Measurements from ENCODE around the gene DXO.
"Not testable (repeated sequence)": the region's sequence is repeated elsewhere in the genome, so short reads cannot be mapped to it uniquely, and the experiment has no call there.

The DXO gene

GRCh38 chr6:31971993-31972708, at the start of gene DXO:
Gene DXO (minus strand): TSS chr6:31972138. CDS start chr6:31971675, 463 bp downstream.
- Mint-ChIP-seq H3K4me3 (peak within 1 kb of the TSS; percentile 87), H3K27me3 (peaks cover 4% of the 10 kb centered on the region), H3K4me1 (peaks cover 46% of the 10 kb centered on the region), H3K9me3 (no peaks in the 10 kb centered on the region), H3K36me3 (ENCODE audit: low read depth) (peaks cover 31% of the 10 kb centered on the region), H3K27ac (peak within 1 kb of the TSS; percentile 99)
- DNase-seq, result peak; percentile 96
- ATAC-seq, result peak; percentile 97

GRCh38 chr6:32014547-32014946, 42.6 kb upstream of the DXO start, which contains the start of gene C4B:
Gene C4B (plus strand): TSS chr6:32014795. CDS start chr6:32014846, 51 bp downstream.
- not testable (repeated sequence) for H3K4me3 Mint-ChIP-seq; ATAC-seq; H3K36me3 Mint-ChIP-seq (ENCODE audit: low read depth); DNase-seq; H3K27me3 Mint-ChIP-seq; H3K9me3 Mint-ChIP-seq; H3K27ac Mint-ChIP-seq; H3K4me1 Mint-ChIP-seq

- H3K4me1 Mint-ChIP-seq; H3K36me3 Mint-ChIP-seq (ENCODE audit: low read depth); H3K27me3 Mint-ChIP-seq; DNase-seq; H3K4me3 Mint-ChIP-seq; H3K27ac Mint-ChIP-seq; H3K9me3 Mint-ChIP-seq; ATAC-seq: not testable (repeated sequence)
Measured at GRCh38 chr6:32013738-32014137, 41.8 kb upstream of the DXO start.

GRCh38 chr6:32012941-32013617, 41.1 kb upstream of the DXO start:
- H3K4me1 Mint-ChIP-seq; H3K36me3 Mint-ChIP-seq (ENCODE audit: low read depth); H3K9me3 Mint-ChIP-seq; DNase-seq; ATAC-seq; H3K27ac Mint-ChIP-seq; H3K27me3 Mint-ChIP-seq; H3K4me3 Mint-ChIP-seq: not testable (repeated sequence)

- H3K27me3 Mint-ChIP-seq; H3K36me3 Mint-ChIP-seq (ENCODE audit: low read depth); H3K4me3 Mint-ChIP-seq; H3K27ac Mint-ChIP-seq; DNase-seq; H3K4me1 Mint-ChIP-seq; H3K9me3 Mint-ChIP-seq; ATAC-seq: not testable (repeated sequence)
Measured at GRCh38 chr6:32010856-32011530, 39.1 kb upstream of the DXO start.

GRCh38 chr6:32009537-32009936, 37.6 kb upstream of the DXO start:
- not testable (repeated sequence) for H3K36me3 Mint-ChIP-seq (ENCODE audit: low read depth); H3K9me3 Mint-ChIP-seq; H3K27ac Mint-ChIP-seq; H3K4me1 Mint-ChIP-seq; DNase-seq; H3K4me3 Mint-ChIP-seq; H3K27me3 Mint-ChIP-seq; ATAC-seq

GRCh38 chr6:32008616-32009015, 36.7 kb upstream of the DXO start:
- not testable (repeated sequence) for H3K9me3 Mint-ChIP-seq; DNase-seq; H3K4me1 Mint-ChIP-seq; H3K36me3 Mint-ChIP-seq (ENCODE audit: low read depth); H3K27me3 Mint-ChIP-seq; ATAC-seq; H3K27ac Mint-ChIP-seq; H3K4me3 Mint-ChIP-seq

- not testable (repeated sequence) for H3K4me1 Mint-ChIP-seq, ATAC-seq
Measured at GRCh38 chr6:32008037-32008436, 36.1 kb upstream of the DXO start.

GRCh38 chr6:32007086-32007485, 35.1 kb upstream of the DXO start:
- not testable (repeated sequence) for H3K27ac Mint-ChIP-seq; H3K4me1 Mint-ChIP-seq; DNase-seq; ATAC-seq; H3K36me3 Mint-ChIP-seq (ENCODE audit: low read depth); H3K9me3 Mint-ChIP-seq; H3K27me3 Mint-ChIP-seq; H3K4me3 Mint-ChIP-seq

More at GRCh38 chr6:32008037-32008436, 36.1 kb upstream of the DXO start:
- not testable (repeated sequence) for H3K27ac Mint-ChIP-seq; H3K9me3 Mint-ChIP-seq; H3K36me3 Mint-ChIP-seq (ENCODE audit: low read depth); H3K4me3 Mint-ChIP-seq; H3K27me3 Mint-ChIP-seq; DNase-seq

- not testable (repeated sequence) for H3K27me3 Mint-ChIP-seq; H3K9me3 Mint-ChIP-seq; DNase-seq; H3K27ac Mint-ChIP-seq; H3K36me3 Mint-ChIP-seq (ENCODE audit: low read depth); H3K4me3 Mint-ChIP-seq; ATAC-seq; H3K4me1 Mint-ChIP-seq
Measured at GRCh38 chr6:32005991-32006529, 34.1 kb upstream of the DXO start.

GRCh38 chr6:32005538-32005880, 33.6 kb upstream of the DXO start:
- H3K4me3 Mint-ChIP-seq; H3K36me3 Mint-ChIP-seq (ENCODE audit: low read depth); H3K9me3 Mint-ChIP-seq; H3K27ac Mint-ChIP-seq; H3K4me1 Mint-ChIP-seq; DNase-seq; H3K27me3 Mint-ChIP-seq; ATAC-seq: not testable (repeated sequence)

GRCh38 chr6:32004864-32005537, 33.1 kb upstream of the DXO start:
- not testable (repeated sequence) for H3K9me3 Mint-ChIP-seq; H3K27ac Mint-ChIP-seq; H3K27me3 Mint-ChIP-seq; DNase-seq; H3K36me3 Mint-ChIP-seq (ENCODE audit: low read depth); H3K4me1 Mint-ChIP-seq; H3K4me3 Mint-ChIP-seq
- peak; percentile 42 for ATAC-seq

GRCh38 chr6:32004393-32004792, 32.5 kb upstream of the DXO start:
- DNase-seq; H3K4me1 Mint-ChIP-seq; ATAC-seq; H3K9me3 Mint-ChIP-seq; H3K27me3 Mint-ChIP-seq; H3K4me3 Mint-ChIP-seq; H3K27ac Mint-ChIP-seq; H3K36me3 Mint-ChIP-seq (ENCODE audit: low read depth): not testable (repeated sequence)

GRCh38 chr6:32003301-32003700, 31.4 kb upstream of the DXO start:
- DNase-seq; H3K4me3 Mint-ChIP-seq; ATAC-seq; H3K27ac Mint-ChIP-seq; H3K27me3 Mint-ChIP-seq; H3K36me3 Mint-ChIP-seq (ENCODE audit: low read depth); H3K4me1 Mint-ChIP-seq; H3K9me3 Mint-ChIP-seq: not testable (repeated sequence)

All from activated naive CD8-positive, alpha-beta T cell treated with anti-CD3 and anti-CD28 coated beads, Interleukin-2, amount 50 U/mL, for 24 hours (primary cell).